ENCODE measurements around the gene SKA1.
"Not testable (repeated sequence)": the region's sequence is repeated elsewhere in the genome, so short reads cannot be mapped to it uniquely, and the experiment has no call there.

Gene SKA1

GRCh38 chr18:50432915-50433314, 58.1 kb downstream of the SKA1 start:
- no peak for DNase-seq

- DNase-seq: not testable (repeated sequence)
Observed at GRCh38 chr18:50436742-50437141, 61.9 kb downstream of the SKA1 start.

GRCh38 chr18:50439460-50440015, 64.7 kb downstream of the SKA1 start:
- no peak for DNase-seq

- no peak for DNase-seq
Observed at GRCh38 chr18:50441016-50441415, 66.2 kb downstream of the SKA1 start.

- DNase-seq: no peak
Observed at GRCh38 chr18:50441501-50441900, 66.7 kb downstream of the SKA1 start.
